ENCODE data around the gene BAG3.
A peak's percentile ranks its signal among the peaks of the same experiment; 100 is the strongest.

The BAG3 gene

GRCh38 chr10:119667562-119668328 lies 16.6 kb downstream of the BAG3 start:
- no peak for DNase-seq

- no peak for DNase-seq
These were observed 17.3 kb downstream of the BAG3 start for GRCh38 chr10:119668461-119668860.

- no peak for DNase-seq
These were observed 18.2 kb downstream of the BAG3 start for GRCh38 chr10:119669331-119669730.

- no peak for DNase-seq
These were observed 18.9 kb downstream of the BAG3 start for GRCh38 chr10:119669975-119670640.

- DNase-seq, result no peak
These were observed 19.5 kb downstream of the BAG3 start for GRCh38 chr10:119670717-119671116.

GRCh38 chr10:119671381-119671780 lies 20.2 kb downstream of the BAG3 start:
- DNase-seq, result no peak

- DNase-seq, result no peak
These were observed 21.1 kb downstream of the BAG3 start for GRCh38 chr10:119672291-119672690.

GRCh38 chr10:119673271-119673670 lies 22.1 kb downstream of the BAG3 start:
- no peak for DNase-seq

- DNase-seq, result no peak
These were observed 24.4 kb downstream of the BAG3 start for GRCh38 chr10:119675483-119676170.

- DNase-seq, result no peak
These were observed 25.9 kb downstream of the BAG3 start for GRCh38 chr10:119677126-119677525.

GRCh38 chr10:119677904-119678755 lies 26.9 kb downstream of the BAG3 start:
- DNase-seq, result no peak

- no peak for DNase-seq
These were observed 28.3 kb downstream of the BAG3 start for GRCh38 chr10:119679480-119679829.

- DNase-seq, result no peak
These were observed 28.9 kb downstream of the BAG3 start for GRCh38 chr10:119680050-119680449.

- DNase-seq, result no peak
These were observed 29.5 kb downstream of the BAG3 start for GRCh38 chr10:119680650-119681081.

- peak; percentile 82 to 86 for DNase-seq
These were observed 35.4 kb downstream of the BAG3 start for GRCh38 chr10:119686465-119687191.

- DNase-seq, result no peak
These were observed 36.2 kb downstream of the BAG3 start for GRCh38 chr10:119687192-119688032.

GRCh38 chr10:119688033-119688508 lies 36.9 kb downstream of the BAG3 start:
- DNase-seq, result peak in 1 of 2 donors; percentile 25

- no peak for DNase-seq
These were observed 37.9 kb downstream of the BAG3 start for GRCh38 chr10:119689016-119689580.

GRCh38 chr10:119691726-119692125 lies 40.5 kb downstream of the BAG3 start:
- no peak for DNase-seq

GRCh38 chr10:119693262-119693957 lies 42.2 kb downstream of the BAG3 start:
- DNase-seq, result no peak
